GM19397 (cell line): ENCODE results near the gene NFASC.

Source experiments
- ATAC-seq: cut with Tn5 transposase; IDR thresholded peaks from one replicate; pipeline ENCODE4 v1.9.1; 2021; ENCODE audit warnings: mild to moderate bottlenecking, moderate library complexity; ENCODE audit not compliant: unreplicated experiment

NFASC gene

GRCh38 chr1:205058853-205059252, 188.2 kb downstream of the NFASC start:
- ATAC-seq: no peak

DNA sequence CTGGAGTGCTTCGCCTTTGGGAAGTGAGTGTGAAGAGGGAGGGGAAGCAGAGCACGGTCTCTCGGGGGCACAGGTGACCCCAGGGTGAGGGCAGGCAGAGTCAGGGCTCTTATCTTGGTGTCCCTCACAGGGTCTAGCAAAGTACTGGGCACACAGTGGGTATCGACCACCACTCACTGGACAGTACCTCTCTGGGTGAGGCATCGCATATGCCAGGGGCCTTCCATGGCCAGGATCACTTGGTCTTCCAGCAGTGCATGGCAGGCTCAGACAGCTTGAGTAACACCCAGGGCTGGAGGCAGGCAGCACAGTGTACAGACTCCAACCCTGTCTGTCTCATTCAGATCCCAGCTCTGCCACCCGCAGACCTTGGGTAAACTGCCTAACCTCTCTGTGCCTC, 189.0 kb downstream of the NFASC start:
- ATAC-seq: no peak

- no peak for ATAC-seq
These were observed 190.1 kb downstream of the NFASC start for GRCh38 chr1:205060746-205061145.

- ATAC-seq: no peak
These were observed 190.6 kb downstream of the NFASC start for GRCh38 chr1:205061227-205061626.

DNA sequence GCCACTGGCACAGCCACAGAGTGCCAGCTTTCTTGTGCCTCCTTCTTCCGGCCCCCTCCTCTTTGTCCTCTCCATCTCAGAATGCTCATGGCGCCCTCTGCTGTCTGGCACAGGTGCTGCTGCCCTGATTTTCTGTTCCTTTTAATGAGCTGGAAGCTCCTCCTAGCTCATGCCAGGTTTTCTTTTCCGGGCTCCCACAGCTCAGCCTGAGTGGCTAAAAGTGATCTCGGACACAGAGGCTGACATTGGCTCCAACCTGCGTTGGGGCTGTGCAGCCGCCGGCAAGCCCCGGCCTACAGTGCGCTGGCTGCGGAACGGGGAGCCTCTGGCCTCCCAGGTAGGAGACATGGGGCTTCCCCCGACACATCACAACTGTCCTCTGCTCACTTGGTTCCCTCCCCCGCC, 191.0 kb downstream of the NFASC start:
- ATAC-seq: no peak

DNA sequence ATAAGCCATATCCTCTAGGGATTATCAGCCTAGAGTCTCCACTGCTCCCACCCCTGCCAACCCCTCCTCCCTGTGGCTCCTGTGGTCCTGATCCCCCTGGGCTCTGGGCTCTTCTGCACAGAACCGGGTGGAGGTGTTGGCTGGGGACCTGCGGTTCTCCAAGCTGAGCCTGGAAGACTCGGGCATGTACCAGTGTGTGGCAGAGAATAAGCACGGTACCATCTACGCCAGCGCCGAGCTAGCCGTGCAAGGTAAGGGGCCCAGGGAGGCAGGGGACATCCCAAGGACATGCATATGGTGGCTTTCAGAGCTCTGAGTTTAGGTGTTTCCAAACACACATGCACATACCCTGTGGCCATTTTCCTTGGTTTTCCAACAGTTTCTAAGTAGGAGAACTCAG, 191.7 kb downstream of the NFASC start:
- no peak for ATAC-seq

DNA sequence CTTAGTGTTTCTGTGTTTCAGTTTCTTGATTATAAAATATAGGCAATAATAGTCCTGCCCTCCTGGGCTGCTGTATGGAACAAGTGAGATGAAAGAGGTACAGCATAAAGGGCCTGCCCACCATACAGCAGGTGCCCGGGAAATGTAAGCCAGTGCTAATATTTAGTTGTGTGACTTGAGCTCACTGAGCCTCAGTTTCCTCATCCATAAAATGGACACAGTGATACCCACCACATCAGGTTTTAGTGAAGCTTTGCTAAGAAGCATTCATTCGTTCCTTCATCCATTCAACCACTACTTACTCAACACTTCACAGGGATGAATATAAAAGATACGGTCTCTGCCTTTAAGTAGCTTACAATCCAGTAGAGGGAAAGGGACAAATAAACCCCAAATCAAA, 192.2 kb downstream of the NFASC start:
- no peak for ATAC-seq

GRCh38 chr1:205064301-205064700, 193.6 kb downstream of the NFASC start:
- ATAC-seq: no peak

DNA sequence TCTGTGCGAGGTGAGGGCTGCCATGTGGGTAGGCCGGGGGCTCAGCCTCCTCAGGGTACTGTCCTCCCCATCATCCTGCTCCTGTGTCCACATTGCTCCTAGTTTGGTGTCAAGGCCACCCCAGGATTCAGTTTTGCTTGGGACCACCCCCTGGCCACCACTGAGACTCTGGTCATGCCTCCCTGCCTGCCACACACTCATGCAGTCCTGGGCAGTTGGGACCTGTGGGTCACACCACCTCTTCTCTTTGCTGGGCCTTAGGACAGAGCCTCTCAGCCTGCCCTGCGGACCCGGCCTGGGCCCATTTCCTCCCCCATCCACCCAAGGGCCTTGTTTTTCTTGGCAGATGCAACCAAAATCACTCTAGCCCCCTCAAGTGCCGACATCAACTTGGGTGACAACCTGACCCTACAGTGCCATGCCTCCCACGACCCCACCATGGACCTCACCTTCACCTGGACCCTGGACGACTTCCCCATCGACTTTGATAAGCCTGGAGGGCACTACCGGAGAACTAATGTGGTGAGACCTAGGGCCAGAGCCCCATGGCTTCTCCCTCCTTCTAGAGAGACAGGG, 194.2 kb downstream of the NFASC start:
- no peak for ATAC-seq

DNA sequence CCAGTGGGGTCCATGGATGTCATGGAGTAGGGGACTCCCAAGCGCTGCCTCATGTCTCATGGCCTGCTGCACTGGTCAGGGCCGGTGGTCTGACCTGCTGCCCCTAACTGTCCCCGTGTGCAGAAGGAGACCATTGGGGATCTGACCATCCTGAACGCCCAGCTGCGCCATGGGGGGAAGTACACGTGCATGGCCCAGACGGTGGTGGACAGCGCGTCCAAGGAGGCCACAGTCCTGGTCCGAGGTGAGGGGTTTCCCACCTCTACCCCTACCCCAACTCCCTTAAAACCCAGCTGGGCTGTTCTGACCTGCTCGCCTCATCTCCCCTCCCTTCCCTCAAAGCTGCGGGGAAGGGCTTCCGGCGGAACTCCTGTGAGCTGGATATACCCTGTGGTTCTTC, 195.0 kb downstream of the NFASC start:
- no peak for ATAC-seq

DNA sequence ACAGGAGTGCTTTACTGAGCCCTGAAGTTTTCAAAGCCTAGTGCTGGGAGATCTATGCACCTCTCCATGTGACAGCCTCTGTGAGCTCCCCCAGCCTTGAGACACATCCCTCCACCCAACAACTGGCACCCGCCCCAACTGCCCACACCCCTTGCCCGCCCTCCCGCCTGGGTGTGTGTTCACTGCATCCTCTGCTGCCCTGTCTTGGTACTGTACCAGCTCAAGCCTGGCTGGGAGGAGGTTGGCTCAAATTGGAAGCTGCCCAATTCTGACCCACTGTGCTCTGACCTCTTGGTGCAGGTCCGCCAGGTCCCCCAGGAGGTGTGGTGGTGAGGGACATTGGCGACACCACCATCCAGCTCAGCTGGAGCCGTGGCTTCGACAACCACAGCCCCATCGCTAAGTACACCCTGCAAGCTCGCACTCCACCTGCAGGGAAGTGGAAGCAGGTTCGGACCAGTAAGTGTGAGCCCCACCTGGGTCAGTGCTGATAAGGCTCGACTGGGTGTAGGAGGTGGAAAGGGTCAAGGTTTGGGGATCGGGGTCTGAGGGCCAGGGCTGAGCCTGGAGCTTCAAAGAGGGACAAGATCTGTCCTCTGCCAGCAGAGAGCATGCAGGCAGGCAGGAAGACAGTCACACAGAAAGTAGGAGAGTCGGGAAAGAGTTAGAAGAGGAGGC, 195.6 kb downstream of the NFASC start:
- ATAC-seq: no peak

GRCh38 chr1:205067031-205067430, 196.4 kb downstream of the NFASC start:
- ATAC-seq: no peak

- no peak for ATAC-seq
These were observed 197.3 kb downstream of the NFASC start for GRCh38 chr1:205068001-205068400.

DNA sequence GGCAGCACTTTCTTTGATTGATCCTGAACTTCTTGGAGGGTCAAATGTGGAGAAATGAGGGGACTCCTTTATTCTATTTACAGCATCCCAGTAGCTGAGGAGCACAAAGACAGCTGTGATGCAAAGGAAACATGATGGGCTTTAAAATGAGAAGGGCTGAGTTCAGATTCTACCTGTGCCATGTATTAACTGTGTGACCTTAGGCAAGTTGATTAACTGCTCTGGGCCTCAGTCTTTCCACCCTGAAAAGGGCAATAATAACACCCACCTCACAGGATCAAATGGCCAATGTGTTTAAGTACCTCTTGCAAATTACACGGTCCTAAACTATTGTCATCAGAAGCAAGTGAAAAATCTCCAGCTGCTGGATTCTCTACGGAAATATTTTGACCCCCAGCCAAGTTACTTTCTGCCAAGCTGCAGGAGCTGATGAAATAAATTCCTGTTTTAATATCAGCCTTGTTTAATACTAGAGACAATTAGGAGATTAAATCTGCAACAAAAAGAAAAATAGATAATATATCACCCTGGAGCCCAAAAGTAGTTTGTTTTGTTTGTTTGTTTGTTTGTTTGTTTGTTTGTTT, 197.9 kb downstream of the NFASC start:
- no peak for ATAC-seq

DNA sequence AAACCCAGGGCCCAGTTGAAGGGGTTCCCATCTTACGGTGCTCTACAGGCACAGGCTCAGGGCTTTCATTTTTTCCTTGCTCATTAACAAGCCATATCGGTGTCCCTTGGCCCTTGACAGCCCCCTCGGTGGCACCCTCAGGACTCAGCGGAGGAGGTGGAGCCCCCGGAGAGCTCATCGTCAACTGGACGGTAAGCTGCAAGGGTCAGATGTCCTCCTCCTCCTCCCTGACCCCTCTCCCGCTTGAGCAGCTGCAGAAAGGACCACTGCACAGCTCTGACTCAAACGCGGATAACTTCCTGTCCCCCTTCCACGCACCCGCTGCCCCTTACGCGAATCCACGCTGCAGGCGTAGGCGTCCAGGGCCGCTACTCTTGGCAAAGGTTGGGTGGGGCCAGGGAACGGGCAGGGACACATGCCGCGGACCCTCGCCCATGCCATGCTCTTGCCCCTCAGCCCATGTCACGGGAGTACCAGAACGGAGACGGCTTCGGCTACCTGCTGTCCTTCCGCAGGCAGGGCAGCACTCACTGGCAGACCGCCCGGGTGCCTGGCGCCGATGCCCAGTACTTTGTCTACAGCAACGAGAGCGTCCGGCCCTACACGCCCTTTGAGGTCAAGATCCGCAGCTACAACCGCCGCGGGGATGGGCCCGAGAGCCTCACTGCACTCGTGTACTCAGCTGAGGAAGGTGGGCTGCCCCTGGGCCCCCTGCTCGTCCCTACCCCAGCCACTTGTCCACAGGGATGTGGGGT, 198.9 kb downstream of the NFASC start:
- no peak for ATAC-seq

GRCh38 chr1:205071028-205071409, 200.4 kb downstream of the NFASC start:
- no peak for ATAC-seq

DNA sequence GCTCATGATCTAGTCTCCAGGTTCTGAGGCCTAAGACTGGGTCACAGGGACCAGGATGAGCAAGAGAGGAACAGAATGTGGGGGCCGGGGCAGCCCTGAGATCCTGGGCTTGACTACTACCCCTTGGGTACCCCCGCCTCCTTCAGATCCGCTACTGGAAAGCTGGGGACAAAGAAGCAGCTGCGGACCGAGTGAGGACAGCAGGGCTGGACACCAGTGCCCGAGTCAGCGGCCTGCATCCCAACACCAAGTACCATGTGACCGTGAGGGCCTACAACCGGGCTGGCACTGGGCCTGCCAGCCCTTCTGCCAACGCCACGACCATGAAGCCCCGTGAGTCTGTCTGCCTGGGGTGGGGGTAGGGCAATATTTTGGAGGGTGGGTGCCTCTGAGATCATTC, 201.1 kb downstream of the NFASC start:
- no peak for ATAC-seq

DNA sequence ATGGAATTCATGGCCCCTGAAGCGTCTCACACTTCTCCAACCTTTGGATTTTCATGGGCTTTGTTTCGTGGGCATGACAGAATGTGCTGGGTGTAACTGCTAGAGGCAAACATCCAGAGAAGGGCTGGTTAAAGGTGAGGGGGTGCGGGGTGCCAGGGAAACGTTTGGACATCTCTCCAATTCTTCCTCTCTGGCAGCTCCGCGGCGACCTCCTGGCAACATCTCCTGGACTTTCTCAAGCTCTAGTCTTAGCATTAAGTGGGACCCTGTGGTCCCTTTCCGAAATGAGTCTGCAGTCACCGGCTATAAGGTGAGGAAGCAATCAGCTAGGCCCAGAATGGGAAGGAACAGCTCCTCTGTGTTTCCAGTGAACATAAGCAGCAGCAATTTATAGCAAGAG, 201.6 kb downstream of the NFASC start:
- ATAC-seq: no peak
